GM12878 (cell line): ENCODE measurements around the gene ADCY2. TPM values are rescaled to one million over a fixed set of nuclear protein-coding genes. Genes with fewer than 3 reads are reported as not detected.

Experiments used
- BACH1 ChIP-seq: fragments of 450-650 bp; IDR thresholded peaks from 2 replicates; pipeline ENCODE4 v1.6.1; 2017; ENCODE audit warnings: mild to moderate bottlenecking, borderline replicate concordance
- GABPA ChIP-seq: IDR thresholded peaks from 2 replicates; pipeline ENCODE4 v1.6.1; 2014; ENCODE audit warnings: antibody characterized with exemption, low read depth, mild to moderate bottlenecking, inconsistent platforms
- HCFC1 ChIP-seq: fragments of 150-350 bp; IDR thresholded peaks from 2 replicates; pipeline ENCODE4 v1.6.1; 2014; ENCODE audit warnings: low read length
- IKZF2 ChIP-seq, 2 experiments: fragments of 450-650 bp; IDR thresholded peaks; 2 replicates each; pipeline ENCODE4 v1.6.1; 2017; ENCODE audit warnings: mild to moderate bottlenecking in 2 of 2, moderate library complexity in 2 of 2
- MXI1 ChIP-seq: fragments of 150-350 bp; IDR thresholded peaks from 2 replicates; pipeline ENCODE4 v1.6.1; 2011; ENCODE audit warnings: low read depth, mild to moderate bottlenecking, inconsistent platforms, low read length, improper control_type of control experiment
- NR2F1 ChIP-seq: fragments of 450-650 bp; conservative IDR thresholded peaks from 2 replicates; pipeline ENCODE4 v1.6.1; 2017; ENCODE audit warnings: mild to moderate bottlenecking
- RELA ChIP-seq: fragments of 450-650 bp; IDR thresholded peaks from 2 replicates; pipeline ENCODE4 v1.8.0; 2014; ENCODE audit warnings: borderline replicate concordance; ENCODE audit not compliant: partially characterized antibody
- SIX5 ChIP-seq: IDR thresholded peaks from 2 replicates; pipeline ENCODE4 v1.6.1; 2011; ENCODE audit warnings: mild to moderate bottlenecking, low read depth, low read length, moderate library complexity; ENCODE audit not compliant: severe bottlenecking
- SMAD1 ChIP-seq: fragments of 450-650 bp; IDR thresholded peaks from 2 replicates; pipeline ENCODE4 v1.6.1; 2018; ENCODE audit warnings: mild to moderate bottlenecking, low read depth; ENCODE audit not compliant: partially characterized antibody
- SP1 ChIP-seq: IDR thresholded peaks from one replicate; pipeline ENCODE4 v1.6.1; 2011; ENCODE audit warnings: low read depth, low read length
- SREBF2 ChIP-seq: IDR thresholded peaks from 2 replicates; pipeline ENCODE4 v1.6.1; 2012; ENCODE audit warnings: mild to moderate bottlenecking, low read length
- SUPT20H ChIP-seq: IDR thresholded peaks from 2 replicates; pipeline ENCODE4 v1.6.1; 2011; ENCODE audit warnings: low read depth, mild to moderate bottlenecking, low read length, moderate library complexity, borderline replicate concordance; ENCODE audit not compliant: control insufficient read depth
- ZNF592 ChIP-seq: fragments of 450-650 bp; IDR thresholded peaks from 2 replicates; pipeline ENCODE4 v1.6.1; 2017; ENCODE audit warnings: mild to moderate bottlenecking, moderate library complexity
- polyA plus RNA-seq, 11 experiments: library from polyadenylated mRNA; depleted of rRNA in 4 of 11; unstranded in 6 of 11; stranded (reverse) in 5 of 11; fragments of >200 nt; fragmentation: Nextera tagmentation in 4 of 11; fragmentation: Illumina TruSeq in 1 of 11; extraction: Ambion mirVana in 4 of 11; extraction: Trizol in 1 of 11; gene quantifications; 1 replicate in 1 of 11; 2 replicates in 10 of 11; pipeline versions ENCODE4 v1.2.1 to v1.2.3, GENCODE V29; 2011 to 2016; ENCODE audit warnings: inconsistent platforms in 2 of 11, missing spikeins in 2 of 11, low read depth in 1 of 11
- total RNA-seq, 4 experiments: library from RNA; depleted of rRNA in 3 of 4; stranded (reverse); fragments of >200 nt in 3 of 4; fragmentation: Illumina TruSeq in 1 of 4; extraction: Trizol in 1 of 4; gene quantifications; 2 replicates each; pipeline versions ENCODE4 v1.2.1 to v1.2.3, GENCODE V29; 2013 to 2021

ADCY2 gene
- total and polyA plus RNA-seq, 10 of the 15 experiments (the other 5 are each of a cell fraction or from before 2014, with no cell fraction given) = 0.07 to 0.26 TPM; not detected in 8

GRCh38 chr5:7851240-7851592 is 455.3 kb downstream of the ADCY2 start (continued):
- TF ChIP-seq ZNF592 = no peak
- no peak for TF ChIP-seq RELA
- no peak for TF ChIP-seq NR2F1
- no peak for TF ChIP-seq GABPA
- no peak for TF ChIP-seq HCFC1
- no peak for TF ChIP-seq BACH1
- TF ChIP-seq SP1 = no peak
- TF ChIP-seq SIX5 = no peak
- TF ChIP-seq SREBF2 = no peak
- no peak for TF ChIP-seq MXI1
- TF ChIP-seq IKZF2 (IDR thresholded peaks at IDR 0.05) = no peak
- no peak for TF ChIP-seq SMAD1
- no peak for TF ChIP-seq SUPT20H
